Measurements from ENCODE around the gene FAM219A.

GRCh38 chr9:34405719-34406118 is 52.7 kb downstream of the FAM219A start:
- TF ChIP-seq CTCF (IDR thresholded peaks at IDR 0.05) (no peak), POLR2AphosphoS5 (IDR thresholded peaks at IDR 0.05) (no peak)

Data from upper lobe of left lung (tissue), 4 donors.